GM18508 (cell line): ENCODE results near the gene HNF4A.
"Not testable (repeated sequence)": the region's sequence is repeated elsewhere in the genome, so short reads cannot be mapped to it uniquely, and the experiment has no call there.

Source experiments
- ATAC-seq: cut with Tn5 transposase; IDR thresholded peaks from one replicate; pipeline ENCODE4 v1.9.1; 2021; ENCODE audit warnings: moderate number of reproducible peaks; ENCODE audit not compliant: insufficient read depth, unreplicated experiment

The HNF4A gene

DNA sequence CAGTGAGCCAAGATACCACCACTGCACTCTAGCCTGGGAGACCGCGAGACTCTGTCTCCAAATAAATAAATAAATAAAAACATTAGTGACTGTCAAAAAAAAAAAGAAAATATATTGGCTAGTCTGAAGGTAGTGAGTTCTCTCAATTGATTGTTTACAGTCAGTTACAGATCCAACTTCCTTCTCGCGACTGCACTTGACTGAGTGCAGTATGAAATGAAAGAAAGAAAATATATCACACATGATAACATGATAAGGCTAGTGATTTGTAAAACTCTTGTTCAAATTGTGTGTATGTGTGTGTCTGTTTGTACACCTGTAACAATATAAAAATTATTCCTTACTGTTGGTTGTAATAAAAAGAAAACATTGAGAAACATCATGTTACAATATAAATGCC lies 10.8 kb upstream of the HNF4A start:
- no peak for ATAC-seq

DNA sequence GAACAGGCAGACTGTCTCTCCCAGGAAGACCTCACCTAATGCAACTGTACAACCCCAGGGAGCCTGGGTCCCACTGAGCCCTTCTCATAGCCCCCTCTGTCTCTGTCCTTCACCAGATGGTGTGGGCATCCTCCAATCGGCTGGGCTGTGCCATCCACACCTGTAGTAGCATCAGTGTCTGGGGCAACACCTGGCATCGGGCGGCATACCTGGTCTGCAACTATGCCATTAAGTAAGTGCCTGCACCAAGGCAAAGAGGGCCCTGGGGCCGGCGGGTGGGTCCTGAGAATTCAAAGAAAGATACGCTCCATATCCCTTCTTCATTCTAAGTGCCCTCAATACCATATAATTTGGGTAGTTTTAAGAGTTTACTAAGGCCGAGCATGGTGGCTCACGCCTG lies 10.4 kb upstream of the HNF4A start:
- ATAC-seq = no peak

DNA sequence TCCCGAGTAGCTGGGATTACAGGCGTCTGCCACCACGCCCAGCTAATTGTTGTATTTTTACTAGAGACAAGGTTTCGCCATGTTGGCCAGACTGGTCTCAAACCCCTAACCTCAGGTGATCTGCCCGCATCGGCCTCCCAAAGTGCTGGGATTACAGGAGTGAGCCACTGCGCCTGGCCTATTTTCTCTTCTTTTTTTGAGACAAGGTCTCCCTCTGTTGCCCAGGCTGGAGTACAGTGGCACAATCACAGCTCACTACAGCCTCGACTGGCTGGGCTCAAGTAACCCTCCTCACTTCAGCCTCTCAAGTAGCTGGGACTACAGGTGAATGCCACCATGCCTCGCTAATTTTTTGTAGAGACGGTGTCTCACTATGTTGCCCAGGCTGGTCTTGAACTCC lies 9.6 kb upstream of the HNF4A start:
- ATAC-seq = not testable (repeated sequence)

DNA sequence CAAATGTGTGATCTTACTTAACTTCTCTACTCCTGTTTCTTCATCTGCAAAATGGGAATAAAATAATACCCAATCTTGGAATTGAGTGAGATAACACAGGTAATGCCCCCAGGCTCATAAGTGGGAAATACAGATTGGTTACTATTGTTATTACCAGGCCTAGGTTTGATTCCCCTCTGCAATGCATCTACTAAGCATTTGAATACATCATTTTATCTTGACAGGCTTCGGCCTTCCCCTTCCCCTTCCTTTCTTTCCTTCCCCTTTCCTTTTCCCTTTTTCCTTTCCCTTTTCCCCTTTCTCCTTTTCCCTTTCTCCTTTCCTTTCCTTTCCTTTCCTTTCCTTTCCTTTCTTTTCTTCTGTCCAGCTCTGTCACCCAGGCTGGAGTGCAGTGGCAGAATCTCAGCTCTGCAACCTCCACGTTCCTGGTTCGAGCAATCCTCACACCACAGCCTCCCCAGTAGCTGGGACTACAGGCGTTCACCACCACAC lies 7.3 kb upstream of the HNF4A start:
- ATAC-seq = no peak

DNA sequence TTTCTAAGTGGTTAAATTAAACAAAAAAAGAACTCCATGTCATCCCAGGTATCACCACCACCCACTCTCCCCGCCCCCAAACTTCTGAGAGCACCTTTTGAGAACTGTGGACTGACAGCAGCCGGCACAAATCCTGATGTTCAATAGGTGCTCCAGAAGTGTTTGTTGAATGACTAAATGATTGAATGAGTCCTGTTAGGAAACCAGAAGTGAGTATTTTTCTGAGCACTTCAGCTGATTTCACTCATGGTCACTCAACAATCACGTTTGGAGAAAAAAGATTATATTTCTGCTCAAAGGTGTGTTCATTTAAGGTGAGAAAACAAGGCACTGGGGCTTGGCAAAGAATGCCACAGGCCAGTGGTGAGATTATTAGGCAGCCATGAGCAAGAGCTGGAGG lies 6.2 kb upstream of the HNF4A start:
- no peak for ATAC-seq

DNA sequence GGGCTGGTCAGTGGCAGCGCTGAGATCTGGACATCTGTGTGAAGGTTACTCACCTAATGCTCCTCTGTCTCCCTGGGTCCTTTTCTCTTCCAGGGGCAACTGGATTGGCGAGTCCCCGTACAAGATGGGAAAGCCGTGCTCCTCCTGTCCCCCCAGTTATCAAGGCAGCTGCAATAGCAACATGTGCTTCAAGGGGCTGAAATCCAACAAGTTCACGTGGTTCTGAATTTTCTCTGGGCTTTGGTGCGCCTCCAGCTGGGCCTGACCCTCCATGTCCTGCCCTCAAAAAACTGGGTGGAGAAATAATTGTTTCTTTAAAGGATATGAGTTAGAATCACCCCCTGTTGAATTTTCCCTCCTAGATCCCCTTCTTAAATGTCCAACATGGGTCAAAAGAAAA lies 4.9 kb upstream of the HNF4A start:
- ATAC-seq = no peak

DNA sequence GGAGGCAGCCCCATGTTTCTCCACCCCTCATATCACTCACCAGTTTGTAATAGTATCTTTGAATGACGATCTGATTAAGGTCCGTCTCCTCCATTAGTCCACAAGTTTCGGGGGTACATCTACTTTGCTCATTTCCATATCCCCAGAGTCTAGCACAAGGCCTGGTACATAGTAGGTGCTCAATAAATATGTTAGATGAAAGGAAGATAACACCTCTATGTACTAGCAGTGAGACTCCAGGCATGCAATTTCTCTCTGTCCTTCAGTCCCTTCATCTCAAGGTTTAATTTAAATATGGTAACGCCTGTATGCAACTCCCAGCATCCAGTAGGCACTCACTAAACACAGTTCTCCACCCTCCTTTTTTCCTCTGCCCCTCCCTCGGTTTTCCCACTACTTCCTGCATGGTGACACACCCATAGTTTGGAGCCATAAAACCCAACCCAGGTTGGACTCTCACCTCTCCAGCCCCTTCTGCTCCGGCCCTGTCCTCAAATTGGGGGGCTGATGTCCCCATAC lies 461 bp upstream of the HNF4A start:
- ATAC-seq = no peak

DNA sequence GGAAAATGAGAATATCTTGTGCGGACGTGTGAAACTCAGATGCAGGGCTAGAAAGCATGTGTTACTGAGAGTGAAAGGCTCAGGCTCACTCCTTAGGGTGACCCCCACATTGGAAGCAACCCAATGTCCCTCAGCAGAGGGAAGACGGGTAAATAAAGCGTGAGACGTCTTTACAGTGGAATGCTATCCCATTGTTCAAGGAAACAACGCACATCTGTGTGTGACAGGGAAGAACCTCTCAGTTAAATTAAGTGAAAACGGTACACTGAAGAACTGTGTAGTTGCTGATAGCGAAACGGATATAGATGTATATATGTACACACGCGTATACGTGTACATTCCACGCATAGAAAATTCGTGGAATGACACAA lies 839 bp downstream of the HNF4A start:
- ATAC-seq = no peak

DNA sequence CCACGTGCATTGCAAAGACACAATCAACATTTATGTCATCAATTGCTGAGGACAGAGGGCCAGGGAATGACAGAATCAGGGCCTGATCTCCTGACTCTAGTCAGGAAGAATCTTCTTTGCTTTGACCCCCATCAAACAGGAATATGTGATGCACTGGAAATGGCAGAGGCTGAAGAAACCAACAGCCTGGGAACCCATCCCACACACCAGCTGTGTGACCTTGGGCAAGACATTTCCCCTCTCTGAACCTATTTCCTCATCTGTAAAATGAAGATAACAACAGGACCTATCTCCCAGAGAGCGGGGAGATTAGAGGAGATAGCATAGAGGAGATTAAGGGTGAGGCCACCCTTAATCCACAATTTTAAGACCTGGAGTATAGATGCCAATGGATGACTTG lies 1.5 kb downstream of the HNF4A start:
- ATAC-seq = no peak

DNA sequence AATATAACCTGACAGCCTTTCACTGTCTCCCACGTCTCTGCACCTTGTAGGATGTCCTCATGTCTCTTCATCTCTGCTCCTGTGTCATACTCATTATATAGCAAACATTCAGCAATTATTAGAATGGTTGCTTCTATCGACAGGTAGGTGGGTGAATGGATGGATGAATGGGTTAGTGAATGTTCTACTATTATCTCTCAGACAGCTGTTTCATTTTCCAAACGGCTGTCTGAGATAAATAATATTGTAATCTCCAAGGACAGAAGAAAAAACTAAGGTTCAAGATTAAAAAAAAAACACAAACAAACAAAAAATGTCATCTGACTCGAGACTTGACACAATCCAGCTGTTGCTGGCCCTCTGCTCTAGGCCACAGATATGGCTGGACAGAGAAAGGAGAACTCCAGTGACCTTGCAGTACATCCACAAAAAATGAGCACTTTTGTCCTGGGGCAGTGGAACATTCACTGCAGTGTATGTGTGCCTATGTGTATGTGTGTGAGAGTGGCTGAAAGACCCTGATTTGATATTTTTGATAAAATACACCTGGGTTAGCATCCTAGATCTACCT lies 2.1 kb downstream of the HNF4A start:
- no peak for ATAC-seq

DNA sequence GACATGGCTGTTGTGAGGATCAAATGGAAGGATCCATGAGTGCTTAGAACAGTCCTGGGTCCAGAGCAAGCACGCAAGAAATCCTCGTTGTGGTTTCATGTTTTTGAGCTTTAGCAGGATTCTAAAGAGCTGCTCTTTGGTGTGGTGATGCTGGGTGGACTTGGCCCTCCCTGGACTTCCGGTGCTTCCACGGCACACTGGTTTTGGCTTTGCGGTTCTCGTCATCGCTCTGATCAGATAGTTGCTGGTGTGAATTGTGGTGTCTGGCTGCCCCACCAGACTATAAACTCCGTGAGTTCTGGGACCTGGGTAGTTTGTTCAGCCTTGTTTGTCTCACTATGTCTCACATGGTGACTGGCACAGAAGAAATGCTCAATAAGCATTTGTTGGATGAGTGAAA lies 3.3 kb downstream of the HNF4A start:
- ATAC-seq = no peak

DNA sequence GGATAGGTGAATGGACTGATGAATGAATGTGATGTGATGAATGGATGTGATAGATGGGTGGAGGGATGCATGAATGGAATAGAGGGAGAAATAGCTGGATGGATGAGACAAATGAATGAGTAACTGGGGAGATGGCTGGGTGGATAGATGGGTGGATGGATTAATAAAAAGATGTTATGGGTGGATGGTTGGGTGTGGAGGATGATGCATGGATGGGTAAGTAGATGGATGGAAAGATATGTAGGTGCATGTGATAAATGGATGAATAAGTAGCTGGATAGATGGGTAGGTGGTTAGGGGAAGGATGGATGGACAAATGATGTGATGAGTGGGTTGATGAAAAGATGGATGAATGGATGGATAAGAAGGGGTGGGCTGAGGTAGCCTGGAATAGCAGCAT lies 4.7 kb downstream of the HNF4A start:
- no peak for ATAC-seq

DNA sequence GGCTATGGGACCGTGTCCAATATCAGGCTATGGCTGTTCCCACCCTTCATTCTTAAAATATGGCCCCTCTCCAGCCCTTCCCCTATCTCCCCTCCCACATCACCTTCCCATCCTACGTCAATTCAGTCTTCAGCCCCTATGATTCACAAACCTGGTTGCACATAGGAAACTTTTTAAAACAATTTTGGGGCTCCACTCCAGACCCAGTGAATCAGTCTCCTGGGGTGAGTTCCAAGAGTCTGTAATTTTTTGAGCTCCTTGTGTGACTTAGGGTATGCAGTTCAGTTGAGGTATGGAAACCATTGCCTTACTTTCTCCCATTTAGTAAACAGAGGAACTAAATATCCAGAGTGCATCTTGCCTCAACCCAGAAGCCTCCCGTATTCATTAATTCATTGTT lies 5.5 kb downstream of the HNF4A start:
- no peak for ATAC-seq

DNA sequence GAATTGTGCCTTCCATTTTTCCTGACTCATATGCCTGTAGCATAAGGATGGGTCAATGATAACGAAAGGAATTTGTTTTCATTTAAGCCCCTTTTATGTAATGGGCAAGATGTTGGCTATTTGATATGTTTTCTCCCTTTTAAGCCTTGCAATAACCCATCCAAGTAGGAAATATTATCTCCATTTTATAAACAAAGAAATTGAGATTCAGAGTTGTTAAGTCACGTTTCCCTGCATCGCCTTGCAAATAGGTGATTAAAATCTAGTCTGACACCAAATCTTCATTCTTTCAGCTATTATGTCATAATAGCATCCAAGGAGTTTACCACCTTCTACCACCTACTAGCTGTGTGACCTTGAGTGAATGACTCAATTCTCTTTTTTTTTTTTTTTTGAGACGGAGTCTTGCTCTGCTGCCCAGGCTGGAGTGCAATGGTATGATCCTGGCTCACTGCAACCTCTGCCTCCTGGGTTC lies 7.0 kb downstream of the HNF4A start:
- ATAC-seq = no peak

DNA sequence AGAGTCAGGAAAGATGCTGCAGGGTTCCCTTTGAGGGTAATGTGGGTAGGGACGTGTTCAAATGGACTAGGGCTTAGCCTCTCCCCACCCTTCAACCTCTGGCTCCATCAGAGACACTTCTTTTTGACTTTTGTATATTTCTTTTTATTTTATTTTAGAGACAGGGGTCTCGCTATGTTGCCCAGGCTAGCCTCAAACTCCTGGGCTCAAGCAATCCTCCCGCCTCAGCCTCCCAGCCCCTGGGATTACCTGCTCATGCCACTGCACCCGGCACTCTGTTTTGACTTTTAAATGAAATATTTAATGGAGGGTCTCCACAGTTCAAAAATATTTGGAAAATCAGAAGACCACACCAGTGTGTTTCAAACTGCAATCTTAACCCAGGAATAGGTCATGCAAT lies 8.6 kb downstream of the HNF4A start:
- ATAC-seq = no peak

DNA sequence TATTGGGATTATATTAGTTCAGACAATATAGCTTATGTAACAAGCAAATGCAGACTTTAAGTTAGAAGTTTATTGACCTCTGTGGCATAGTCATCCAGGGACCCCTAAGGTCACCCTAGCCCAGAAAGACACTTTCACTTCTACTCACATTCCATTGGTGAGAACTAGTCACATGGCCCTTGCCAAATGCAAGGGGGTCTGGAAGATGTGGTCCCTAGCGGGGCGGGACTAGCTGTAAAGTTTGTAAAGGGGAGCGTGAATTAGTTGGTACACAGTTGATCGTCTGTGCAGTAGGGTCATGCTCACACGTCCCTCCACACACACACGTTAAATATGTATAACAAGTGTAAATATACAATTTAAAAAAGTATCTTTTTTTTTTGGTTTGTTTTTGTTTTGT lies 9.3 kb downstream of the HNF4A start:
- ATAC-seq = no peak

DNA sequence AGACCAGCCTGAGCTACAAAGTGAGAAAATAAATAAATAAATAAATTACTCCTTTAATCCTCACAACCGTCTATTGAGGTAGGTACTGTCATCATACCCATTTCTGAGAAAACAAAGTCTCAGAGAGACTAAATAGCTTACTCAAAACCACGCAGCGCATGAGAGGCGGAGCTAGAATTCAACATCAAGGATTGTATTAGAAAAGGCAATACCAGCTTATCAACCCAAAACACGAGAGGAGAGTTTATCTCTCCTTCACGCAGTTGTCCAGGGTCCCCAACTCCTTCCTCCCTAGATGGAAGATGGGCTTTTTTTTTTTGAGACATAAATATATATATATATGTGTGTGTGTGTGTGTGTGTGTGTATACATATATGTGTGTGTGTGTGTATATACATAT lies 12.2 kb downstream of the HNF4A start:
- ATAC-seq = no peak

DNA sequence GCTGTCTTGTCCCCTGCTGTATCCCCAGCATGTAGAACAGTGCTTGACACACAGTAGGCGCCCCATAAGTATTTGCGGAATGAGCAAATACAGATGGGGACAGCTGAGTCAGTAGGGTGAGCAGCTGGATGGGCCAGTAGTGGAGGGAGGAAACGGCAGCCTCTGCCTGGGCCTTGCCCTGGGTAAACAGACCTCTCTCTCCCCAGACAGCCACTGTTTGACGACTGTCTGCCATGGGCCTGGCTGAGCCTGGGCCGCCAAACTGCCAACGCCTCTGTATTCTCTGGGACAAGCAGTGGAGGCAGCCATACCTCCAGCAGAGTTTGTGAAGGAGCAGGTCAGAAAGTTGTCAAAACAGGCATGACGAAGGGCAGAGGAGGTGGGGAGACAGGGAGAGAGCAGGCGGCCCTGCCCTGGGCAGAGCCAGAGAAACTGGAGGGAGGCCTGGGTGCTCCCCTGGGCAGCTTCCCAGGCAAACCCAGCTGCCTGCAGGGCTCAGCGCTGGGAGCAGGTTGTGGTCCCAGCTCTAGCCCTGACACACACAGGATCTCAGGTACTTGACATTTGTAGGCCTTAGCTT lies 15.2 kb downstream of the HNF4A start:
- ATAC-seq = no peak

DNA sequence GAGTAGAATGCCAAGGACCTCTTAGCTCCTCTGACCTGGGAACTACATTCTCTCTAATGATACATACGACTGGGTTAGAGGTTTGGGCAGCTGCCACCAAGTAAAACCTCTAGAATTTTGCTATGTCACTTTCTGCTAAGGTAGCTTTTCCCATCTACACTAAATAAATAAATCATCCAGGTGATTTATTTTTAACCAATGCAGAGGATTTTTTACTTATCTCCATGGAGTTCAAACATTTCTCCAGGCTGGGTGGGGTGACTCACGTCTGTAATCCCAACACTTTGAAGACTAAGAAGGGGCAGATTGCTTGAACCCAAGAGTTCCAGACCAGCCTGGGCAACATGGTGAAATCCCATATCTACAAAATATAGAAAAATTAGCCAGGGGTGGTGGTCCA lies 27.1 kb downstream of the HNF4A start:
- no peak for ATAC-seq

DNA sequence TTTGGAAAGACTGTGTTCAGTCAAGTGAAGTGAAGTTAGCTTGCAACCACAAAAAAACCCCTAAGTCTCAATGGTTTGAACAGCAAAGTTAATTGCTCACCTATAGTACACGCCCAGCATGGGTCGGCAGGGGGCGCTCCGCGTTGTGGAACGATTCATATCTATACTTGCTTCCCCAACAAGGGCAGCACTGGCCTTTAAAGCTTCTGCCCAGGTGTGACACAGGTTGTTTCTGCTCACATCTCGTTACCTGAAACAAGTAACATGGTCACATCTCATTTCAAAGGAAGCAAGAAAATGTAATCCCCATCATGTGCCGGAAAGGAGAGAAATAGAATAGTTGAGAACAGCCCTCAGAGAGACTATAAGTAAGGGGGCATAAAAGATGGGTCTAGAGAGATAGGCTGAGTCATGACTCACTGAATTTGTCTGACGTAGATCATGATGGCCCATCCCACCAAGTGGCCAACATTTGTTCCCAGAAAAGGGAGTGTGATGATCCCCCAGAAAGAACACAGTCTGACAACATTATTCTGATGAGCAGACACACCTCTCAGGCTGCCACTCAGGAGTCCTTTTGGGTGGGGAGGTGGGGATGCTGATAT lies 29.0 kb downstream of the HNF4A start:
- ATAC-seq = no peak

DNA sequence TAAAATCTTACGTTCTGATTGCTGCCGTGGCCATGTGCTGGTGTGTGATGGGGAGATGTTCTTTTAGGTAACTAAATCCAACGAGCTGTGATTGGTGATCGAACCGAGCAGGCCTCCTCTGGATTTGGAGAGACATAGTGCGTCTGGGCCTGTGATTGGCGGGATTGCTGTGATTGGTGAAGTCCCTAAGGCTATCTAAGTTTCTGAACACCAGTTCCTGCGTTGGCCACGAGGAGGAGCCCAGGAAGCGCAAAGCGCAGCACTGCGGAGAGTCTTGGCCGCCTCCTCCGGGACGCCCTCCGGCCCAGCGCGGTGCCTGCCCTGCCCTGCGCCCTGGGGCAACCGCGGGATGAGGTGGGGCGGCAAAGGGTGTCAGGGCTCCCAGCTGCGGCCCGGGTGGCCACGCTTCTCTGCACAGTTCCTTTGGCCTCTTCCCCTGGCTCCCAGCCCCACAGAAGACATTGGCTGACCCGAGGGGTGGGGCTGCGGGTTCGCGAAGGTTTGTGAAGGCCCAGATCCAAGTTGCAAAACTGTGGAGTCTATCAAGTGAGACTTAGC lies 33.0 kb downstream of the HNF4A start:
- ATAC-seq = no peak

DNA sequence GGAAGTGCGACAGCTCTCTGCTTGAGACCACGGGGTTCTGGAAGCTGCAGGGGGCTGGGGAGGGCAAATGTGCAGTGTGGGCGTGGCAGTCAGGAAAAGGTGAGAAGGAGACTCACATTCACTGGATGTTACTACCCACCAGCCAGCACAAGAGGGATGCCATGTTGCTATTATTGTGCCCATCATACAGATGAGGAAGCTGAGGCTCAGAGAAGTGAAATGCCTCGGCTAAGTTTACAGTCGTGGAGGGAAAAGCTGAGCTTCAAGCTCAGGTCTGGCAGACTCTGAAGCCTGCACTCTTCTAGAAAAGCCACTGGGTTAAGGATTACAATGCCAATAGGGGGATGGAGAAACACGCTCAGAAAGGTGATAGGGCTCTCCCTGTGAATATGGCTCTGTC lies 34.4 kb downstream of the HNF4A start:
- ATAC-seq = no peak
